Urothelium cell line (cell line): ENCODE results near the gene FMN1.

ENCODE experiments used
- DNase-seq: peaks from one replicate; pipeline ENCODE4 v3.0.0; 2011; ENCODE audit warnings: low spot score, mixed read lengths
- FAIRE-seq: peaks from 2 replicates; lab custom pipeline; 2011; peaks lifted over from hg19 to GRCh38; lab: Jason Lieb, UNC

Gene FMN1

GRCh38 chr15:32746116-32746857 is 448.2 kb downstream of the FMN1 start:
- DNase-seq: no peak
- FAIRE-seq: no peak

- no peak for DNase-seq
- no peak for FAIRE-seq
These were observed 450.9 kb downstream of the FMN1 start for GRCh38 chr15:32743411-32744140.

GRCh38 chr15:32739522-32740063 is 454.9 kb downstream of the FMN1 start:
- FAIRE-seq (no peak), DNase-seq (no peak)

GRCh38 chr15:32738666-32739065 is 455.8 kb downstream of the FMN1 start:
- DNase-seq: no peak
- no peak for FAIRE-seq

- DNase-seq (no peak), FAIRE-seq (no peak)
These were observed 457.2 kb downstream of the FMN1 start for GRCh38 chr15:32737304-32737703.

GRCh38 chr15:32736701-32737061 is 457.8 kb downstream of the FMN1 start:
- DNase-seq (no peak), FAIRE-seq (no peak)

GRCh38 chr15:32735989-32736700 is 458.4 kb downstream of the FMN1 start:
- FAIRE-seq: no peak
- DNase-seq: no peak

GRCh38 chr15:32733281-32733680 is 461.2 kb downstream of the FMN1 start:
- FAIRE-seq: no peak
- no peak for DNase-seq

GRCh38 chr15:32732574-32733157 is 461.8 kb downstream of the FMN1 start:
- DNase-seq (no peak), FAIRE-seq (no peak)

- FAIRE-seq (peak; percentile 75), DNase-seq (peak; percentile 92)
These were observed 463.5 kb downstream of the FMN1 start for GRCh38 chr15:32730677-32731654.

GRCh38 chr15:32729700-32730395 is 464.7 kb downstream of the FMN1 start:
- no peak for FAIRE-seq
- DNase-seq: no peak

- DNase-seq (no peak), FAIRE-seq (no peak)
These were observed 471.2 kb downstream of the FMN1 start for GRCh38 chr15:32723171-32723948.

GRCh38 chr15:32722136-32722535 is 472.4 kb downstream of the FMN1 start:
- FAIRE-seq: no peak
- DNase-seq: no peak

GRCh38 chr15:32721596-32721995 is 472.9 kb downstream of the FMN1 start:
- FAIRE-seq (no peak), DNase-seq (no peak)

- FAIRE-seq (no peak), DNase-seq (no peak)
These were observed 475.4 kb downstream of the FMN1 start for GRCh38 chr15:32718821-32719716.

- DNase-seq (no peak), FAIRE-seq (no peak)
These were observed 476.2 kb downstream of the FMN1 start for GRCh38 chr15:32718227-32718820.
